GM18951 (cell line): ENCODE measurements around the gene ATF2.
"Not testable (repeated sequence)": the region's sequence is repeated elsewhere in the genome, so short reads cannot be mapped to it uniquely, and the experiment has no call there.

Source experiments
- POLR2A ChIP-seq: IDR thresholded peaks from 4 replicates; pipeline ENCODE4 v1.6.1; 2011; ENCODE audit warnings: mild to moderate bottlenecking; ENCODE audit not compliant: insufficient read length, insufficient read depth; ENCODE audit errors: extremely low read depth
- in situ Hi-C: fragments of 300-500 bp; cut with MboI; formaldehyde crosslinking; loops from one replicate; pipeline ENCODE4 v1.12.0; 2022; ENCODE audit warnings: low sequenced_read_pairs, mixed read lengths, inconsistent platforms; ENCODE audit not compliant: unreplicated experiment

The ATF2 gene

DNA sequence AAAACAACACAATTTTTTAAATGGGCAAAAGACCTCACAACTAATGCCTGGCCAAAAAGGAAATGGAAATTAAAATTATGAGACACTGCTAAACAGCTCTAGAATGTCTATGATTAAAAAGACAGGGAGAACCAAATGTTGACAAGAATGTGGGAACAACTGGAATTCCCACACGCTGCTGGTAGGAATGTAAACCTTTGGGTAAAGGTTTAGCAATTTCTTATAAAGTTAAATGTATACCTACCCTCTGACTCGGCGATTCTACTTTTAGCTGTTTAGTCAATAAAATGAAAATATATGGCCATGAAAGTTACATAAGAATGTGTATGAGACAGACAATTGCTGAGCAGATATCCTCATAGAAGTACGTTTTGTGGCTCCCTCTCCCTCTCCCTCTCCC lies 60.9 kb downstream of the ATF2 start:
- TF ChIP-seq POLR2A, result no peak
- in situ Hi-C loops, result no loop called here

DNA sequence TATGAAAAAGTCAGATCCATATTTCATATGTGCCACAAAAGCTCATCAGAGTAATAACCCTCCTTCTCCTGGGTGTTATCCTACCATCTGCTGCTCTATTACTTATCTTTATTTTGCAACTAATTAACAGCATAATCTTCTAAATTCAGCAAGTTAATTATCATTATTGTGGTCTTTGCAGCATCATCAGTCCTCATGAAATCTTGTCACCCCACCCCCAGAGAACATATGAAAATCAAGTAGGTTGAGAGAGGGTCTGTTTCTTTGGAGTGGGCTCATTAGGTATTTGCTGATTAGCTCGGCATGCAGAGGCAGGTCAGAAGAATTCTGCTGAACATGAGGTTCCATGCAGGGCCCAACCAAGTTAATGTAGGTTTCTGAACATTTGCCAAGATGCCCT lies 64.8 kb downstream of the ATF2 start:
- in situ Hi-C loops, result no loop called here
- no peak for TF ChIP-seq POLR2A

DNA sequence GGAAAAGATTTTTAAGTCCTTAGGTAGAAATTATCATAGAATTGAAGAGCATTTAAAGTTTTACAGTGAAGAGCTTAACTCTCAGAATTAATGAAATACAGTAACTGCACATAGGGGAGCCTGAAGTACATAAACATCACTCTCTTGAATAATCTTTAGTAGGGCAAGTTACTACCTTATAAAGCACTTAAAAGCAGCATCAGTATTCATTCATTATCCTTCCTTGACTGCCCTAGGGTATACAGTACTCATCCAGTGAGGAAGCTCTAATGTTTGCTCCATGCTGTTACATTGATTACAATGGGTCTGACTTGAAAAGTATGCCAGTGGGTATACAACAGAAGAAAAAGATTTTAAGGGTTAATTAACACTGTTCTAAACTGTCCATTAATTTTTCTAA lies 66.5 kb downstream of the ATF2 start:
- TF ChIP-seq POLR2A, result no peak
- in situ Hi-C loops, result no loop called here

DNA sequence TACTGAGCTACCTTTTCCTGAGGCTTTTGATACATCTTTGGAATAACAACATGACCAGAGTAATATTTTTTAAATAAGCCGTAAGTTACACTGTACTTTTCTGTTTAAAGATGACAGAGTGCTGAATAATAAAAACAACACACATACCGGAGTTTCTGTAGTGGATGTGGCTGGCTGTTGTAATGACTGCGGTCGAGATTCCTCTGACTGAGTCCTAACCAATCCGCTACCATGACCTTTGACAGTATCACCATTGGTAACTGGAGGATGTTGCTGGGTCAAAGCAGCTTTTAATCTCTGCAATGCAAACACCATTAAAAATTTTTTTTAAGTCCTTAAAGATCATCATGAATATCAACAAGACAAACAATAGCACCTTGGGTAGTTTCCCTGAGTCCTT lies 70.7 kb downstream of the ATF2 start:
- no peak for TF ChIP-seq POLR2A
- in situ Hi-C loops, result no loop called here

DNA sequence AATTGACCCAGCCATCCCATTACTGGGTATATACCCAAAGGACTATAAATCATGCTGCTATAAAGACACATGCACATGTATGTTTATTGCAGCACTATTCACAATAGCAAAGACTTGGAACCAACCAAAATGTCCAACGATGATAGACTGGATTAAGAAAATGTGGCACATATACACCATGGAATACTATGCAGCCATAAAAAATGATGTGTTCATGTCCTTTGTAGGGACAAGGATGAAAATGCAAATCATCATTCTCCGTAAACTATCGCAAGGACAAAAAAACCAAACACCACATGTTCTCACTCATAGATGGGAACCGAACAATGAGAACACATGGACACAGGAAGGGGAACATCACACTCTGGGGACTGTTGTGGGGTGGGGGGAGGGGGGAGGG lies 83.9 kb downstream of the ATF2 start:
- in situ Hi-C loops, result not testable (repeated sequence)

DNA sequence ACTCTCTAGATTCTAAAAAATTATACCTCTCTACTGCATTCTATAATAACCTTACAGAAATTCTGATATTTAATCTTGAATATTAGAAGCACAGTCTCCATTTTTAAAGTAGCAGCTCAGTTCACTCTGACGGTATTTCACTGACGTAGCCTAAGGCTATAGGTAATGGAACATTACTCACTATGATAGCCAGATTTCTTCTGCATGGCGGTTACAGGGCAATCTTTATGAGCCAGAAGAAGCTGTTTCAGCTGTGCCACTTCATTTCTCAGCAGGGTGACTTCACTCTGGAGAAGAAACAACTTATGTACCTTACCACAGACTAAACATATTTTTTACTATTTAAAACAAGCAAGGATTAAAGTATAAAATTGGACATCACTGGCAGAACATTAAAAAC lies 87.5 kb downstream of the ATF2 start:
- in situ Hi-C loops, result no loop called here
- TF ChIP-seq POLR2A, result no peak

DNA sequence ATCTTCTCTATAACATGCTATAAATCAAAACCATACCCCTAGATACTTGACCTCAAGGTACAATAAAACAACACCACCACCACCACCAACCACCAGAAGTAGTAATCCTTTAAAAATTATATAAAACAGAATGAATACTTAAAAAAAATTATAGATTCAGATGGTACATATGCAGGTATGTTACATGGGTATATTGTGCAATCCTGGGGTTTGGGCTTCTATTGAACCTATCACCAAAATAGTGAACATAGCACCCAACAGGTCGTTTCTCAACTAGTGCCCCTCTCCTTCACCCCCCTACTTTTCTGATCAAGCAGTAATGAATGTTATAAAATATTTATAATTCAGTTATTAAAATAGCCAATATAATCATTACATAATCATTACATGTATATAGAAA lies 91.7 kb downstream of the ATF2 start:
- TF ChIP-seq POLR2A, result no peak
- in situ Hi-C loops, result no loop called here

DNA sequence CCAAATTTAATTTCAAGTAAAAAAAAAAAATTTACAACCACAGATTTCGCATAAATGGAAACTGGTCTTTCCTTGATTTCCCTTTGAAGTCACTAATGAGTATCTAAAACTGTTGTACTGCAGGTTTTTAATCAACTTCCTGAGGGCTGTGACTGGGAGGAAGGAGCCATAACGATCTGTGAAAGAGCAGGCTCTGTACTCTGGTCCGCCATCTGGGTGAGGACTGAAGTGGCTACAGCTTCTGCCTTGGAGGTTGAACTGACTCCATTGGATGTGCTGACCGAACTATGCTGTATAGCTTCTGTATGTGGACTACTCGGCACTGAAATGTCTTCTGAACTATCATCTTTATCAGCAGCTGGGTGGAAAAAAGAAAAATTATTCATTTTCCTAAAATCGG lies 93.5 kb downstream of the ATF2 start:
- in situ Hi-C loops, result no loop called here
- TF ChIP-seq POLR2A, result no peak

DNA sequence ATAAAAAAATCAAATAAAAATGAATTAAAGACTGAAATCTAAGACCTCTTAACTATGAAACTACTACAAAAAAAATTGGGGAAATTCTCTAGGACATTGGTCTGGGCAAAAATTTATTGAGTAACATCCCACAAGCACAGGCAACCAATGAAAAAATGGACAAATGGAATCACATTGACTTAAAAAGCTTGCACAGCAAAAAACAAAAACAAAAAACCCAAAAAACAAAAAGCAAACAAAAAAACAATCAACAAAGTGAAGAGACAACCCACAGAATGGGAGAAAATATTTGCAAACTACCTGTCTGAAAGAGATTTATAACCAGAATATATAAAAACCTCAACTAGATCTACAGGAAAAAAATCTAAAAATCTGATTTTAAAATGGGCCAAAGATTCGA lies 99.5 kb downstream of the ATF2 start:
- in situ Hi-C loops, result no loop called here
- TF ChIP-seq POLR2A, result no peak

DNA sequence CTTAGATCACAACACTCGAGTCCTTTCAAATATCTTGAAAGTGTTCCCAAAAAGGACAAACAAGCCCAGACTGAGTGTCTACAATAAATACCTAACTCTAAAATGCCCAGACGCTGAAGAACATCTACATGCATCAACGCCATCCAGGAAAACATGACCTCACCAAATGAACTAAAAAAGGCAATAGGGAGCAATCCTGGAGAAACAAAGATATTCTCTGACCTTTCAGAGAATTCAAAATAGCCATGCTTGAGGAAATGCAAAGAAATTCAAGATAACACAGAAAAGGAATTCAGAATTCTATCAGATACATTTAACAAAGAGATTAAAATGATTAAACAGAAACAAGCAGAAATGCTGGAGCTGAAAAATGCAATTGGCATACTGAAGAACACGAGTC lies 101.6 kb downstream of the ATF2 start:
- in situ Hi-C loops, result no loop called here
- TF ChIP-seq POLR2A, result no peak

DNA sequence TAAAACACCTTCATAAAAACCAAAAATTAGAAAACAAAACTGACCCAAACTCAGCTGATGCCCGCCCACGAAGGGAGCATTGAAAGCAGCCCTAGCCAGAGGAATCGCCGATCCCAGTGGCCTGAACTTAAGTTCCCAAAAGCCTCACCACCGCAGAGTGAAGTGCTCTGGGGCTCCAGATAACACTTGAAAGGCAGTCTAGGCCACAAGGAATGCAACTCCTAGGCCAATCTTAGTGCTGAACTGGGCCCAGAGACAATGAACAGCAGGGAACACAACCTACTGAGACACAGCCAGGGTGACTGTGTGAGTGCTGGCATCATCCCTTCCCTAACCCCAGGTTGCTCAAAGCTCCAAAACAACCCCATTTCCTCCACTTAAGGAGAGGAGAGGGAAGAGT lies 103.2 kb downstream of the ATF2 start:
- in situ Hi-C loops, result no loop called here
- TF ChIP-seq POLR2A, result no peak

DNA sequence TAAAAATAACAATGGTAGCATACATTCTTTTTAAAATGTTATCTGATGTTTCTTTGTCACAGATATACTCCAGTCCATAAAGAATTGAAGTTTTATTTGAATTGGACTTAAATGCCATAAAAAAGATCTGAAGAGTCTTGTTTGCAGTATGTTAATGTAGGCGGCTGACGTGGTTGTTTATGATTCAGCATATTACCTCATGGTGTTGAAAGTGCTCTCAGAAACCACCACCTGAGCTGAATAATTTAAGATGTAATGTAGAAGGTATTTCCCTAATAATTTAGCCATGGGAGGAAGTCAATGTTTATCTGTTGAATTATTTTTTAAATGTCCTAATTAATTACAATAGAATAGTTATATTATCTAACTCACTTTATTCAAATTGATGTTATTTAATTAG lies 104.3 kb downstream of the ATF2 start:
- in situ Hi-C loops, result no loop called here
- TF ChIP-seq POLR2A, result no peak

DNA sequence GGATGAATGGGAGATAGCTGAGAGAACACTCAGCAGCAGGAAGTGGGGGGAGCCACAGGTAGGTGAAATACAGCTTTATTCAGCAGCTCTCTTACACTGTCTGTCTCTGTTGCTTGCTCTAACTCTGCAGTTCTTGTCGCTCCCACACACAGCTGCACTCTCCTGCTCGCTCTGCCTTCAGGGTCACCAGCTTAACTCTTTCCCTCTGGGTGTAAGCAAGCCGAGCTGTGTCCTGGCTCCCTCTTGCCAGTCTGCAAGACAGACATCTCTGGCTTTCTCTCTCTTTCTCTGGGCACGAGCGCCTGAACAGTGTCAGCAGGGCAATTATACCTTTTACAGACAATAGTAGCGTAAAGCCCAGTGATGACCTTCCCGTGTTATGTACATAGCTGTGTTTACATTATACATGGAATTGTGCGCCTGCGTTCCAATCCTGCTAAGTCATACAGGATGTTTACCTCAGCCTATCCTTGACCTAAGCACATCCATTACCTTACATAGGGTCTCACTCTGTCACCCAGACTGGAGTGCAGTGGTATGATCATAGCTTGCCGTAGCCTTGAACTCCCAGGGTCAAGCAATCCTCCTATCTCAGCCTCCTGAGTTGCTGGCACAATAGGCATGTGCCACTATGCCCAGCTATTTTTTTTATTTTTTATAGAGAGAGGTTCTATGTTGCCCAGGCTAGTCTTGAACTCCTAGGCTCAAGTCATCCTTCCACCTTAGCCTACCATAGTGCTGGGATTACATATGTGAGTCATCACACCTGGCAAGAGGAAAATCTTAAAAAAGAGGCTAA lies 105.0 kb downstream of the ATF2 start:
- in situ Hi-C loops, result no loop called here
- TF ChIP-seq POLR2A, result no peak

DNA sequence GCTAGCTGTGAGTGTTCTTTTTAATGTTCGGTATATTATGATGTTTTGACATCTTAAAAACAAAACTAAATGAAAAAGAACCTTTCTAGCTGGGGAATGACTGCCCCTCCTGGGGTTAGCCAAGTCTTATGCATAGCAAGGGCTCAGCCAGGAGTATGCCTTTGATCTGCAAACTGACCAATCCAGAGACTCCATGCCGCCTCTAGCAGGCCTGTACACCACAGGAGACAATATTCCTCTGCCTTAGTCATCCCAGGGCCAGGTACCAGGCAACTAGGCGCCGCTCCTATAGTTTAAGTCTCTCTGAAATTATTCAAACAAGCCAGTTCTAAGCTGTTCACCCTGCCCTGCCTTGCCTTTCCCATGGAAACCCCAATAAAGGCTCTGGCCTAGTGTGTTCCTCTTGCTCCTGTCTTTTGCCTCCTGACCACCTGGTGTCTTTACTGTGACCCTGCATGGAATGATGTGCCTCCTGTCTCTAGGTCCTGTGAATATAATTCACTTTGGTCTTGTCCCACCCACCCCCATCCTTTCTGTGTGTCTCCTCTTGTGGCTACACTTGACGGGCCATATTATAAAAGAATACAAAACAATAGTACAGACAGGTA lies 110.8 kb downstream of the ATF2 start:
- in situ Hi-C loops, result no loop called here

More for the DNA sequence above, 110.8 kb downstream of the ATF2 start:
- TF ChIP-seq POLR2A, result no peak
